Panc1 (cell line): ENCODE measurements around the gene GLT1D1. TPM values are rescaled to one million over a fixed set of nuclear protein-coding genes. Genes with fewer than 3 reads are reported as not detected.

Source experiments
- ATAC-seq: fragments of 200-7000 bp; cut with Tn5 transposase; 2 replicates; pipeline ENCODE4 v1.9.1; 2020; ENCODE audit warnings: mild to moderate bottlenecking, moderate library complexity
- BruUV-seq: library from RNA; stranded (reverse); fragments of 400-500 nt; replicated peaks from 2 replicates; lab custom pipeline; 2021; lab: Mats Ljungman, UMichigan
- CTCF ChIA-PET: fragments of 300-600 bp; sonication (Branson Sonifier 250); formaldehyde crosslinking; loops from one replicate; lab custom pipeline; 2022; ENCODE audit warnings: antibody characterized with exemption; lab: Charles Lee
- POLR2A ChIA-PET: fragments of 300-600 bp; sonication (Branson Sonifier 250); formaldehyde crosslinking; loops from one replicate; lab custom pipeline; 2022; ENCODE audit warnings: antibody characterized with exemption; lab: Charles Lee
- DNase-seq: peaks from one replicate; pipeline ENCODE4 v3.0.0-alpha.2; 2010; ENCODE audit warnings: low read depth, low spot score
- H3K27ac ChIP-seq: 2 replicates; pipeline ENCODE4 v1.5.1; 2011; ENCODE audit warnings: mild to moderate bottlenecking, low read length, inconsistent platforms
- H3K27me3 ChIP-seq: fragments of 200-500 bp; sonication (Bioruptor generic); 2 replicates; pipeline ENCODE4 v1.6.0; 2014; ENCODE audit warnings: low read length, inconsistent platforms; ENCODE audit not compliant: control insufficient read depth, insufficient read depth
- H3K36me3 ChIP-seq: fragments of 200-500 bp; sonication (Bioruptor generic); 2 replicates; pipeline ENCODE4 v1.5.1; 2014; ENCODE audit warnings: inconsistent platforms, mild to moderate bottlenecking, low read length, moderate library complexity; ENCODE audit not compliant: control insufficient read depth, insufficient read depth
- H3K4me1 ChIP-seq: 2 replicates; pipeline ENCODE4 v1.5.1; 2011; ENCODE audit warnings: inconsistent platforms, mild to moderate bottlenecking, low read length, moderate library complexity; ENCODE audit not compliant: control insufficient read depth, insufficient read depth
- H3K4me3 ChIP-seq, 2 experiments: 2 replicates each; pipeline ENCODE4 v1.5.1; 2011 to 2012; ENCODE audit warnings: low read depth in 2 of 2, low read length in 2 of 2, mild to moderate bottlenecking in 2 of 2, inconsistent platforms in 1 of 2, moderate library complexity in 1 of 2
- H3K9me3 ChIP-seq: fragments of 200-500 bp; sonication (Bioruptor generic); 2 replicates; pipeline ENCODE4 v1.5.1; 2014; ENCODE audit warnings: low read depth, mild to moderate bottlenecking, inconsistent platforms, low read length, moderate library complexity; ENCODE audit not compliant: control insufficient read depth, insufficient read depth
- POLR2AphosphoS5 ChIP-seq: IDR thresholded peaks from 2 replicates; pipeline ENCODE4 v1.6.1; 2012; ENCODE audit warnings: mild to moderate bottlenecking, low read depth, low read length, moderate library complexity
- REST ChIP-seq, 2 experiments: IDR thresholded peaks; 2 replicates each; pipeline ENCODE4 v1.6.1; 2011 to 2012; ENCODE audit warnings: low read depth in 2 of 2, control low read depth in 1 of 2, low read length in 1 of 2, mild to moderate bottlenecking in 1 of 2, moderate library complexity in 1 of 2; ENCODE audit not compliant: insufficient read depth in 1 of 2
- SIN3A ChIP-seq: IDR thresholded peaks from 2 replicates; pipeline ENCODE4 v1.6.1; 2012; ENCODE audit warnings: low read depth, mild to moderate bottlenecking, low read length, moderate library complexity, borderline replicate concordance; ENCODE audit not compliant: insufficient read depth
- TCF7L2 ChIP-seq: IDR thresholded peaks from 2 replicates; pipeline ENCODE4 v1.6.1; 2011; ENCODE audit warnings: mild to moderate bottlenecking, low read depth, low read length, inconsistent platforms
- in situ Hi-C: cut with HindIII; loops from 2 replicates; pipeline ENCODE4 v1.10.0; 2016; ENCODE audit warnings: low sequenced_read_pairs, low pct_unique_long_range_greater_than_20kb
- intact Hi-C: fragments of 100-400 bp; cut with micrococcal nuclease; formaldehyde crosslinking; loops from one replicate; pipeline ENCODE4 v1.10.0; 2022; ENCODE audit not compliant: unreplicated experiment
- total RNA-seq: library from RNA; stranded (reverse); gene quantifications from one replicate; pipeline ENCODE4 v1.2.1, GENCODE V29; 2021; ENCODE audit not compliant: unreplicated experiment
- TF ChIP-seq, protein P1 (sequence below): fragments of 450-650 bp; IDR thresholded peaks from 2 replicates; pipeline ENCODE4 v1.5.1; 2017; ENCODE audit warnings: mild to moderate bottlenecking

The GLT1D1 gene
- total RNA-seq, 1 experiment from 2014 or later: not detected

GRCh38 chr12:128903236-128903635 lies 50.0 kb downstream of the GLT1D1 start:
- Histone ChIP-seq H3K36me3 (no peaks in the 10 kb centered on the region), H3K9me3 (no peaks in the 10 kb centered on the region), H3K4me1 (no peaks in the 10 kb centered on the region), H3K27ac (no peak overlapping the region), H3K4me3 (no peak overlapping the region), H3K27me3 (no peaks in the 10 kb centered on the region; the same call in 1 of the 2 replicates)
- intact Hi-C loops (no loop called here), in situ Hi-C loops (no loop called here)
- POLR2A ChIA-PET: no interaction called here
- ATAC-seq (no peak), DNase-seq (no peak)
- BruUV-seq: no TSS peak
- CTCF ChIA-PET: no interaction called here
- no peak for TF ChIP-seq TCF7L2
- no peak for TF ChIP-seq POLR2AphosphoS5

DNA sequence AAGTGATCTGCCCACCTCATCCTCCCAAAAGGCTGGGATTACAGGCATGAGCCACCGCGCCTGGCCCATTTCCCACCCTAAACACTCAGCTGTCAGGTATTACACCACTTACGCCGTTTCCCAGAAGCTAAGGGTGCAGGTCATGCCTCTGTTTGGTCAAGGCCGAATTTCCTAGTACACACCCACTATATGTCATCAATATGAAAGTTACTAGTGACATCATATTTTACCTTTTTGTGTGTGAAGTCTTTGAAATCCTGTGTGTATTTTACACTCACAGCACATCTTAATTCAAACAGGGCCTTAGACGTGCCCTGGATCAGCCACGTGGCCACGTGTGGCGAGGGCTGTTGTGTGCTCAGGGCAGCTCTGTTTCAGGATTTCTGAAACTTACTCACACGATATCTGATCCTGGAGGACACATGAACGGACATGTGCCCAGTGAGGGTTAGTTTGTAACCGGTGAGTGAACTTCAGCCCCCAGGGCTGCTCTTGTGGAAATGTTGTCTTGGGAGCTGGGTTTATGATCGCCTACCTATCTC lies 51.8 kb downstream of the GLT1D1 start:
- intact Hi-C loops (no loop called here), in situ Hi-C loops (no loop called here)
- H3K9me3 ChIP-seq: no peaks in the 10 kb centered on the region
- ChIA-PET POLR2A (no interaction called here), CTCF (no interaction called here)
- no peak overlapping the region for H3K4me3 ChIP-seq
- no peaks in the 10 kb centered on the region for H3K36me3 ChIP-seq
- no TSS peak for BruUV-seq
- DNase-seq (peak; percentile 15), ATAC-seq (no peak)
- no peaks in the 10 kb centered on the region; the same call in none of the 2 replicates for H3K27me3 ChIP-seq
- H3K27ac ChIP-seq: no peak overlapping the region
- no peak for TF ChIP-seq REST (IDR thresholded peaks at IDR 0.05; ENCODE audit: insufficient read depth in 1 of 2, low read depth in 2 of 2, low read length in 1 of 2)
- TF ChIP-seq POLR2AphosphoS5: no peak
- TF ChIP-seq TCF7L2: no peak
- TF ChIP-seq, protein P1, sequence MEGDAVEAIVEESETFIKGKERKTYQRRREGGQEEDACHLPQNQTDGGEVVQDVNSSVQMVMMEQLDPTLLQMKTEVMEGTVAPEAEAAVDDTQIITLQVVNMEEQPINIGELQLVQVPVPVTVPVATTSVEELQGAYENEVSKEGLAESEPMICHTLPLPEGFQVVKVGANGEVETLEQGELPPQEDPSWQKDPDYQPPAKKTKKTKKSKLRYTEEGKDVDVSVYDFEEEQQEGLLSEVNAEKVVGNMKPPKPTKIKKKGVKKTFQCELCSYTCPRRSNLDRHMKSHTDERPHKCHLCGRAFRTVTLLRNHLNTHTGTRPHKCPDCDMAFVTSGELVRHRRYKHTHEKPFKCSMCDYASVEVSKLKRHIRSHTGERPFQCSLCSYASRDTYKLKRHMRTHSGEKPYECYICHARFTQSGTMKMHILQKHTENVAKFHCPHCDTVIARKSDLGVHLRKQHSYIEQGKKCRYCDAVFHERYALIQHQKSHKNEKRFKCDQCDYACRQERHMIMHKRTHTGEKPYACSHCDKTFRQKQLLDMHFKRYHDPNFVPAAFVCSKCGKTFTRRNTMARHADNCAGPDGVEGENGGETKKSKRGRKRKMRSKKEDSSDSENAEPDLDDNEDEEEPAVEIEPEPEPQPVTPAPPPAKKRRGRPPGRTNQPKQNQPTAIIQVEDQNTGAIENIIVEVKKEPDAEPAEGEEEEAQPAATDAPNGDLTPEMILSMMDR: no peak
- no peak for TF ChIP-seq SIN3A
- H3K4me1 ChIP-seq: no peaks in the 10 kb centered on the region

DNA sequence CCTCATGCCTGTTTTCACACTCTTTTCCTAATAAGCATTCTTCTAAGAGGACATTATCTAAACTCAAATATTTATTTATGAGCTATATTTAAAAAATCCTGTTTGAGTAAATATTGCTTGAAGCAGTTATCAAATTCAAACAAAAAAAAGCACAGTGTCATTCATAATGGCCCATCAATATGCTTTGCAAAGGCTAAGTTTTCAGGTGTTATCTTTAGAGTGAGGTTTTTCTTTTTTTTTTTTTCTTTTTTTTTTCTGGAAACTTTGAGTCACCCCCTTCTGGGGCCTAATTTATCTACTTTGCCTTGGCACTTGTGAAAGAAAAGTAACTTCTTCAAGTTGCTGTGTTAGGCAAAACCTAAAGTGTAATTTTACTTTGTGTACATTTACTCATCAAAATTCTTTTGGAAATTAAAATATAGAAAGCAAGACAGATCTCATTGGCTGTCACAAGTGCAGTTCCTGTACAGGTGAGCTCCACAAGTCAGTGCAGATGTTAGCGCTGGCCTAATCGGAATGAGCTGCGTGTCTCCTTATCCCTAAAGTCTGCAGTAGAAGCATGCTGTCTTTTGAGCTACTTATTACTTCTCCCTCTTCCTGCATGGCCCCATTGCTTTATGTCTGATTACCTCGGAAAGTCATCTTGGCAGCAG lies 53.3 kb downstream of the GLT1D1 start:
- ChIA-PET CTCF (no interaction called here), POLR2A (no interaction called here)
- TF ChIP-seq, protein P1: no peak
- TF ChIP-seq REST (IDR thresholded peaks at IDR 0.05; ENCODE audit: insufficient read depth in 1 of 2, low read depth in 2 of 2, low read length in 1 of 2) (no peak), POLR2AphosphoS5 (no peak), TCF7L2 (no peak), SIN3A (no peak)
- H3K36me3 ChIP-seq: no peaks in the 10 kb centered on the region
- ATAC-seq (no peak), DNase-seq (no peak)
- no peaks in the 10 kb centered on the region; the same call in none of the 2 replicates for H3K27me3 ChIP-seq
- no peaks in the 10 kb centered on the region for H3K4me1 ChIP-seq
- no peaks in the 10 kb centered on the region for H3K9me3 ChIP-seq
- no peak overlapping the region for H3K4me3 ChIP-seq
- no TSS peak for BruUV-seq
- intact Hi-C loops (no loop called here), in situ Hi-C loops (no loop called here)
- H3K27ac ChIP-seq: no peak overlapping the region
